HL-60/S4 treated with retinoic acid at 250 ng/mL for 4 days and 3 days (cell line): Measurements from ENCODE around the gene MMP10.

Source experiments
- in situ Hi-C: fragments of 300-500 bp; cut with MboI; formaldehyde crosslinking; loops from 2 replicates; pipeline ENCODE4 v1.7.0; 2022; ENCODE audit warnings: low sequenced_read_pairs

The MMP10 gene

GRCh38 chr11:102784380-102784779 lies 4.0 kb upstream of the MMP10 start:
- in situ Hi-C loops = no loop called here

GRCh38 chr11:102783720-102784119 lies 3.3 kb upstream of the MMP10 start:
- in situ Hi-C loops = no loop called here

GRCh38 chr11:102783016-102783415 lies 2.6 kb upstream of the MMP10 start:
- in situ Hi-C loops = no loop called here

- in situ Hi-C loops = no loop called here
Observed at GRCh38 chr11:102781676-102782075, 1.2 kb upstream of the MMP10 start.

- in situ Hi-C loops = no loop called here
Observed at GRCh38 chr11:102776454-102776853, 4.0 kb downstream of the MMP10 start.

- in situ Hi-C loops = no loop called here
Observed at GRCh38 chr11:102773386-102773785, 7.0 kb downstream of the MMP10 start.

GRCh38 chr11:102771351-102771750 lies 9.1 kb downstream of the MMP10 start:
- in situ Hi-C loops = no loop called here

- in situ Hi-C loops = no loop called here
Observed at GRCh38 chr11:102770191-102770590, 10.2 kb downstream of the MMP10 start.

- in situ Hi-C loops = no loop called here
Observed at GRCh38 chr11:102767800-102768199, 12.6 kb downstream of the MMP10 start.

- in situ Hi-C loops = no loop called here
Observed at GRCh38 chr11:102763440-102763839, 17.0 kb downstream of the MMP10 start.

GRCh38 chr11:102762361-102762767 lies 18.1 kb downstream of the MMP10 start:
- in situ Hi-C loops = no loop called here

- in situ Hi-C loops = no loop called here
Observed at GRCh38 chr11:102761646-102762238, 18.7 kb downstream of the MMP10 start.

GRCh38 chr11:102760344-102761035 lies 19.9 kb downstream of the MMP10 start:
- in situ Hi-C loops = no loop called here

GRCh38 chr11:102757823-102758549 lies 22.4 kb downstream of the MMP10 start:
- in situ Hi-C loops = no loop called here

- in situ Hi-C loops = no loop called here
Observed at GRCh38 chr11:102753267-102753666, 27.2 kb downstream of the MMP10 start.

- in situ Hi-C loops = no loop called here
Observed at GRCh38 chr11:102751673-102752072, 28.8 kb downstream of the MMP10 start.

- in situ Hi-C loops = loop anchor here (25.0 kb wide), 1 partner anchor 188 kb away; no protein-coding TSS in a partner anchor
Observed at GRCh38 chr11:102749101-102749722, 31.2 kb downstream of the MMP10 start.

- in situ Hi-C loops = loop anchor here (25.0 kb wide), 1 partner anchor 190 kb away; no protein-coding TSS in a partner anchor
Observed at GRCh38 chr11:102746746-102747578, 33.5 kb downstream of the MMP10 start.

GRCh38 chr11:102734650-102735049 lies 45.8 kb downstream of the MMP10 start:
- in situ Hi-C loops = loop anchor here (25.0 kb wide), 1 partner anchor 203 kb away; no protein-coding TSS in a partner anchor

GRCh38 chr11:102733232-102733875 lies 47.1 kb downstream of the MMP10 start:
- in situ Hi-C loops = loop anchor here (25.0 kb wide), 1 partner anchor 204 kb away; no protein-coding TSS in a partner anchor
